Activated CD8-positive, alpha-beta T cell treated with anti-CD3 and anti-CD28 coated beads, Interleukin-2, amount 10 ng/mL, durations not matched to agents 7 days and 5 days (primary cell): ENCODE results near the gene PLXND1. TPM values are rescaled to one million over a fixed set of nuclear protein-coding genes. Genes with fewer than 3 reads are reported as not detected.
"Not testable (repeated sequence)": the region's sequence is repeated elsewhere in the genome, so short reads cannot be mapped to it uniquely, and the experiment has no call there.

Experiments used
- ATAC-seq: fragments of 150-1000 bp; cut with Tn5 transposase; one replicate; pipeline ENCODE4 v1.10.0; 2021; ENCODE audit warnings: moderate library complexity
- CTCF ChIA-PET: fragments of 350-600 bp; sonication (Branson Sonifier 250); formaldehyde crosslinking; loops from one replicate; lab custom pipeline; 2021; ENCODE audit warnings: antibody characterized with exemption; lab: Charles Lee
- POLR2A ChIA-PET: fragments of 350-600 bp; sonication (Branson Sonifier 250); formaldehyde crosslinking; loops from one replicate; lab custom pipeline; 2021; ENCODE audit warnings: antibody characterized with exemption; lab: Charles Lee
- DNase-seq: peaks from one replicate; pipeline ENCODE4 v3.0.0-alpha.2; 2020
- H3K27ac Mint-ChIP-seq: one replicate; pipeline ENCODE4 v1.8.0; 2021; ENCODE audit warnings: mild to moderate bottlenecking, mixed read lengths
- H3K27me3 Mint-ChIP-seq: one replicate; pipeline ENCODE4 v1.8.0; 2021; ENCODE audit warnings: low read depth, mixed read lengths
- H3K36me3 Mint-ChIP-seq: one replicate; pipeline ENCODE4 v1.8.0; 2021; ENCODE audit warnings: low read depth, mixed read lengths
- H3K4me1 Mint-ChIP-seq: one replicate; pipeline ENCODE4 v1.8.0; 2021; ENCODE audit warnings: low read depth, mixed read lengths
- H3K4me3 Mint-ChIP-seq: one replicate; pipeline ENCODE4 v1.8.0; 2021; ENCODE audit warnings: mild to moderate bottlenecking, mixed read lengths
- H3K9me3 Mint-ChIP-seq: one replicate; pipeline ENCODE4 v1.8.0; 2022; ENCODE audit warnings: mixed read lengths; ENCODE audit not compliant: insufficient read depth
- total RNA-seq, 2 experiments: library from RNA; stranded (reverse); gene quantifications; one replicate each; pipeline ENCODE4 v1.2.3, GENCODE V29; 2021

Gene PLXND1
- total RNA-seq, 2 experiments from 2014 or later: 3.7 to 4.1 TPM

DNA sequence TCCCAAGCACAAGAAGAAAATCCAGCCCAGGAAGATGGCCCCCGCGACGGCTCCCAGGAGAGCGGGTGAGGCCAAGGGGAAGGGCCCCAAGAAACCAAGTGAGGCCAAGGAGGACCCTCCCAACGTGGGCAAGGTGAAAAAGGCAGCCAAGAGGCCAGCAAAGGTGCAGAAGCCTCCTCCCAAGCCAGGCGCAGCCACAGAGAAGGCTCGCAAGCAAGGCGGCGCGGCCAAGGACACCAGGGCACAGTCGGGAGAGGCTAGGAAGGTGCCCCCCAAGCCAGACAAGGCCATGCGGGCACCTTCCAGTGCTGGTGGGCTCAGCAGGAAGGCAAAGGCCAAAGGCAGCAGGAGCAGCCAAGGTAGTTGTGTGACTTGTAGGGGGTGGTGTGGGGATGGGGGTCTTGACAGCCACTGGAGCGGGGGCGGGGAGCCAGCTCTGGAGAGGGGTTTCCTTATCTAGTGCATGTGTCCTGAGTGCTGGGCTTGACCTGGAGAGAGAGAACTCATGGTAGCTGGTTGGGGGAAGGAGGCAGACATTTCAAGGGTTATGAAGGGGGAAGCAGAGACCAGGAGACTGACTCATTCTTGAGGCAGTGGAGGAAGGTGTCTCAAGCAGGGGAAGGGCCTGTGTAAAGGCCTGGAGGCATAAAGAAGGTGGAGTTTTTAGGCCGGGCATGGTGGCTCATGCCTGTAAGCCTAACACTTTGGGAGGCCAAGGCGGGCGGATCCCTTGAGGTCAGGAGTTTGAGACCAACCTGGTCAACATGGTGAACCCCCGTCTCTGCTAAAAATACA lies 57.3 kb downstream of the PLXND1 start:
- H3K27ac Mint-ChIP-seq: peak overlapping the region; percentile 14
- ChIA-PET POLR2A (no interaction called here), CTCF (no interaction called here)
- H3K4me1 Mint-ChIP-seq: peaks cover 8% of the 10 kb centered on the region
- H3K9me3 Mint-ChIP-seq: no peaks in the 10 kb centered on the region
- no peak overlapping the region for H3K4me3 Mint-ChIP-seq
- no peaks in the 10 kb centered on the region for H3K36me3 Mint-ChIP-seq
- ATAC-seq (no peak), DNase-seq (no peak)
- peaks cover 11% of the 10 kb centered on the region for H3K27me3 Mint-ChIP-seq

DNA sequence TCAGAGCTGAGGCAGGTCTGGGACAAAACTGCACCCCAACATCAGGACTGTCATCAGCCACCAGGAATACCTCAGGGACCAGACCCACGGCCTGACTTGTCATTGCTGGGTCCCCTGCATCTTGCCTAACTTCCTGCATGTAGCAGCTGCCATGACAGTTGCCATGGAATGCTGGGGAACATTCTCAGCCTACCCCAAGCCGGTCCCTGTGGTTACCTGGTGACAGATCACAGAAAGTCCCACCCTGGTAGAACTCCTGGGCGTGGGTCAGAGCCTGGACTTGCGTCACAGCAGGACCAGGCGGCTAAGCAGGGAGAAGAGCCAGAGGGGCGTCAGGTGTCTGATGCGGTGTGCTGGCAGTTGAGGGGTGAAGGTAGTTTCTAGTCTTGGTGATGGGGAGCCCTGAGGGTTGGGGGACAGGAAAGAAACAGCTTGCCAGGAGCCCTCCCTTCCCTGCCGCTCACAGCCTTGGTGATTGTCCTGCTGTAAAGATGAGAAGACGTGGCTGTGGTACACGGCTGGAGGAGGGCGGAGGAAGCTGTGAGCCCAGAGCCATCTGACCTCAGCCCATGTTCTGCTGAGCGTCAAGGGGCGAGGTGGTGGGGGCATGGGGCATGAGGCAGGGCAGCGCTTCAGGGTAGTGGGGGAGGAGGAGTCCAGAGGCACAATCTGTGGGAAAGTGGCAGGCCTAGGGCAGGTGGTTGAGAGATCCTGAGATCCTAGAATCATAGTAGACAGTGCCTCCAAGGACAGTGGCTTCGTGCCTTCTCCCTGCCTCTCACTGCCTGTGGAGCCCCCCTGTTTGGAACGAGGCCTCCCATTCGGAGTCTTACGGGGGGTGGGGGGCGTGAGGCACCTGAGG lies 58.1 kb downstream of the PLXND1 start:
- CTCF ChIA-PET: no interaction called here
- POLR2A ChIA-PET: no interaction called here
- Mint-ChIP-seq H3K36me3 (no peaks in the 10 kb centered on the region), H3K4me3 (no peak overlapping the region), H3K27me3 (peaks cover 8% of the 10 kb centered on the region), H3K27ac (no peak overlapping the region), H3K4me1 (no peaks in the 10 kb centered on the region), H3K9me3 (no peaks in the 10 kb centered on the region)
- DNase-seq (no peak), ATAC-seq (no peak)

DNA sequence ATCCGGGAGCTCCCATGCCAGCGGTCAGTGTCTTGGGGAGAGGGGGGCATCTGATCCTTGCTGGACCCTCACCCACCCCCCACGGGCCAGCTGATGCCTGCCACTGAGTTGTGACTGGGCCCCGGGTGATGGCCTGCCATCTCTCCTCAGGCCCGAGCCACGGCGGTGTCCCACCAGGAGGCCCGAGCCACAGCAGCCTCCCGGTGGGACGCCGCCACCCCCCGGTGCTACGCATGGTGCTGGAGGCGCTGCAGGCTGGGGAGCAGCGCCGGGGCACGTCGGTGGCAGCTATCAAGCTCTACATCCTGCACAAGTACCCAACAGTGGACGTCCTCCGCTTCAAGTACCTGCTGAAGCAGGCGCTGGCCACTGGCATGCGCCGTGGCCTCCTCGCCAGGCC lies 59.2 kb downstream of the PLXND1 start:
- Mint-ChIP-seq H3K27me3 (peaks cover 3% of the 10 kb centered on the region), H3K4me1 (no peaks in the 10 kb centered on the region), H3K4me3 (no peak overlapping the region), H3K36me3 (no peaks in the 10 kb centered on the region), H3K9me3 (no peaks in the 10 kb centered on the region), H3K27ac (no peak overlapping the region)
- POLR2A ChIA-PET: no interaction called here
- ATAC-seq: no peak
- CTCF ChIA-PET: no interaction called here
- DNase-seq: no peak

DNA sequence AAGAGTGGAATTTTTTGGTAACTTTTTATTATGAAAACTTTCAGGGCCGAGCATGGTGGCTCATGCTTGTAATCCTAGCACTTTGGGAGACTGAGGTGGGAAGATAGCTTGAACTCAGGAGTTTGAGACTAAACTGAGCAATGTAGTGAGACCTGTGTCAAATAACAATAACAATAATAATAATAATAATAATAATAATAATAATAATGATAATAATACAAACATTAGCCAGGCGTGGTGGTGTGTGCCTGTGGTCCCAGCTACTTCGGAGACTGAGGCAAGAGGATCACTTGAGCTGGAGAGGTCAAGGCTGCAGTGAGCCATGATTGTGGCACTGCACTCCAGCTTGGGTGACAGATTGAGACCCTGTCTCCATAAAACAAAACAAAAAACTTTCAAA lies 60.5 kb downstream of the PLXND1 start:
- H3K36me3 Mint-ChIP-seq, H3K4me1 Mint-ChIP-seq, H3K4me3 Mint-ChIP-seq, CTCF ChIA-PET, ATAC-seq, H3K9me3 Mint-ChIP-seq, DNase-seq, H3K27me3 Mint-ChIP-seq, H3K27ac Mint-ChIP-seq: not testable (repeated sequence)
- POLR2A ChIA-PET: interaction anchor here (0.7 kb wide), 1 partner anchor 175 kb away, joined by 3 read pairs; no protein-coding TSS in a partner anchor

DNA sequence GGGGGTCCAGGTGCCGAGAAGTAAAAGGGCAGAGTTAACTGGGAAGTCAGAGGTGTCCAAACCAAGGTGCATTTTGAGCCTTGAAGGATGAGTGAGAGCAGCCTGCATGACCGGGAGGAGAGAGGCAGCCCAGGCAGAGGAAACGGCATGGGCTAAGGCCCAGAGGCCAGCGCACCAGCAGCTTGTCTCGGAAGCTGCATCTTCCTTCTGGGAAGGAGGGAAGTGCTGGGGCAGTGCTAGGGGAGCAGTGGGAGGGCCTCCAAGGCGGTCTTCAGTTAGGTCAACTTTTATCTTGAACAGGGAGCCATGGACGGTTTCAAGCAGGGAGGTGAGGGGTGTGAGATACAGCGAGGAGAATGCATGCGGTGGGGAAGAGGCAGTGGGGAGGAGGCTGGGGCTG lies 62.5 kb downstream of the PLXND1 start:
- H3K27me3 Mint-ChIP-seq: no peaks in the 10 kb centered on the region
- H3K9me3 Mint-ChIP-seq: no peaks in the 10 kb centered on the region
- no peak for ATAC-seq
- no peak overlapping the region for H3K27ac Mint-ChIP-seq
- POLR2A ChIA-PET: no interaction called here
- H3K4me3 Mint-ChIP-seq: no peak overlapping the region
- H3K36me3 Mint-ChIP-seq: no peaks in the 10 kb centered on the region
- DNase-seq: no peak
- CTCF ChIA-PET: no interaction called here
- H3K4me1 Mint-ChIP-seq: no peaks in the 10 kb centered on the region

DNA sequence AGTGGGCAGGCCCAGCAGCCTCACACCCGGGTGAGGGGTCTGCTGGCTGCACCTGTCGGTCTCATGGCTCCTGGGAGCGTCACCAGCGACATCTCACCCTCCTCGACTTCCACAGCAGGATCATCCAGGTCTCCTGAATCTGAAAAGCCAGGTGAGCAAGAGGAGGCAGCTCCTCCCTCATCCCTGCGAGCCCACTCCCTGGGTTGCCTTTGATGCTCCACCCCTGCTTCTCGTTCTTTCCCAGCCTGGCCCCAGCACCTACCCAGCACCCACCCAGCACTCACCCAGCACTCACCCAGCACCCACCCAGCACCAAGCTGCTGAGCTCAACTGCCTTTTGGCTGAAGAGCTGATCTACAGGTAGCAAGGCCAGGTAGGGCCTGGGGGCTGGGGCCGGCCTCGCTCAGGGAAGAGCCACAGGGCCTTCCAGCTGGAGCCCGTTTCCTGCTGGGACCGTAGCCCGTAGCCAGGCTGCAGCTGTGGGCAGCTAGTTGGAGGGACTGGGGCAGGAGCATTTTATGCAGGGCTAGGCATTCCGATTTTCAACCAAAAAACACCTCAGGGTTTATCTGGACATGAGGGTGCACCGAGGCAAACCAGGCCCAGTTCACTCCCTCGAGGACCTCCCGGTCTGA lies 63.2 kb downstream of the PLXND1 start, which contains the start of gene H1-8:
Gene H1-8 (plus strand): TSS at position 20 of the 635 bp plus-strand sequence. CDS start 44 bp downstream, at position 64.
- H3K4me3 Mint-ChIP-seq: no peak within 1 kb of the TSS
- DNase-seq (no peak), ATAC-seq (no peak)
- no peaks in the 10 kb centered on the region for H3K9me3 Mint-ChIP-seq
- H3K36me3 Mint-ChIP-seq: no peaks in the 10 kb centered on the region
- ChIA-PET POLR2A (no interaction called here), CTCF (no interaction called here)
- H3K27me3 Mint-ChIP-seq: no peaks in the 10 kb centered on the region
- H3K27ac Mint-ChIP-seq: no peak within 1 kb of the TSS
- no peaks in the 10 kb centered on the region for H3K4me1 Mint-ChIP-seq

DNA sequence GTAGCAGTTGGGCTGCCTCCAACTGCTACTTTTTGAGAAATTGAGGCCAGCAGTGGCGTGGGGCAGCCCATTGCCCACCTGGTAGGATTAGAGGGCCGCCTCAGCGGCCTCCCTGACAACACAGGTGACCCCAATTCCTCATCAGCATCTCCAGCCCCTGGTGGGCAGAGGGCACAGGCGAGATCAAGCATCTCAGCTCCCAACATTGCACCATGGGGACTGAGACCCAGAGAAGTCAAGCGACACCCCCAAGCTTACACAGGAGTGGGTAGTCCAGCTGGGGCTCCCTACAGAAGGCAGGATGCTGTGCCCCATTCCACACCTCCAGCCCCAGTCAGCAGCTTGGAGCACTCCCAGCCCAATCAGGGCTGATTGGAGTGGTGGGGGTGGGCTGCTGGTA lies 63.7 kb downstream of the PLXND1 start:
- CTCF ChIA-PET: no interaction called here
- H3K27me3 Mint-ChIP-seq: peaks cover 3% of the 10 kb centered on the region

DNA sequence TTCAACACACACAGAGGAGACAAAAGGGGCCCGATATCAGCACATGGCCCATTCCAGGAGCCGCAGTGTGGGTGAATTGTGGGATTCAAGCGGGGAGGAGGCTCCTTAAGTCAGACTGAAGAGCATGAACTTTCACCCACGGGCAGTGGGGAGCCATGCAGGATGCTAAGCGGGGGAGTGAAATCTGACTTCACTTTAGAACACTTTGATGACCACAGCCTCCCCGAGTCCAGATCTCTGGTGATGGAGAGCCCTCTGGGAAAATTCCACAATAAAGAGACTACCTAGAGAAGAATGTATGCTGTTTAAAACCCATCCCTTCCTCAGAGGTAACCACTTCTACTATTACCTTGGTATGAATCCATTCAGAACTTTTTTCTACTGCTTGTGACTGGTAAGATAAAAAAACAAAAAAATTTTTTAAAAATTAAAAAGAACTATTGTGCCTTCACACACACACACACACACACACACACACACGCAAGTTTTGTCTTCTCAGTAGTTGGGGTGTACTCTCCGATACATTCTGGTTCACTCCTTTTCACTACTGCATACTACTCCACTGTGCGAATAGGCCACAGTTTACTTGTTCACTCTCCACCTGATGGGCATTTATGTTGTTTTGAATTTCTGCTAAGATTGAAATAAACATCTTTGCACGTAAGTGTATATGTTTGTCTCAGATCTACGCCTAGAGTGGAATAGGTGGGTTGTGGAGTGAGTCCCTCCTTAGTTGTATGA lies 65.5 kb downstream of the PLXND1 start:
- Mint-ChIP-seq H3K4me1 (no peaks in the 10 kb centered on the region), H3K36me3 (no peaks in the 10 kb centered on the region), H3K4me3 (no peak overlapping the region), H3K9me3 (no peaks in the 10 kb centered on the region), H3K27me3 (peaks cover 6% of the 10 kb centered on the region), H3K27ac (no peak overlapping the region)
- DNase-seq (no peak), ATAC-seq (no peak)
- POLR2A ChIA-PET: no interaction called here
- CTCF ChIA-PET: no interaction called here

More for the DNA sequence above, 63.7 kb downstream of the PLXND1 start:
- Mint-ChIP-seq H3K4me3 (no peak overlapping the region), H3K36me3 (no peaks in the 10 kb centered on the region), H3K9me3 (no peaks in the 10 kb centered on the region), H3K27ac (no peak overlapping the region), H3K4me1 (no peaks in the 10 kb centered on the region)
- POLR2A ChIA-PET: no interaction called here
- no peak for ATAC-seq
- DNase-seq: no peak

DNA sequence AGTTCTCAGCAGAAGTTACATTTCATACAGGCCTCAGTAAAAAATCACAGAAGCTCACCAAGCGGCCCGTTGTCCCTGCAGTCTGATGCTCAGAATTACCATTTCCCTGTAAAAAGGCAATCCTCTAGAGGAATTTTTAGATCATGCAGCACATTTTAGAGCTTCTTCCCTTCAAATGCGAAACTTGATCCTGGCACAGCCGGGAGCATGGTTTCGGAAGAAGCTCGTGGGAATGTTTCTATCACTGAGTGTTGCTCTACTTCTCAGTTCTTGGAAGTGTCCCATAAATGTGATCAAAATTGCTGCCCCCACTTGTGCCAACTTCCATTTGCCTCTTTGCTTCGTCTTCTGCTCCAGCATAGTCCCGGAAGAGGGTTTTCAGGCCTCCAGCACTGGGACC lies 67.3 kb downstream of the PLXND1 start:
- POLR2A ChIA-PET: no interaction called here
- Mint-ChIP-seq H3K36me3 (no peaks in the 10 kb centered on the region), H3K27ac (no peak overlapping the region), H3K27me3 (peaks cover 6% of the 10 kb centered on the region), H3K9me3 (no peaks in the 10 kb centered on the region), H3K4me3 (no peak overlapping the region), H3K4me1 (no peaks in the 10 kb centered on the region)
- ATAC-seq (no peak), DNase-seq (no peak)
- CTCF ChIA-PET: no interaction called here

DNA sequence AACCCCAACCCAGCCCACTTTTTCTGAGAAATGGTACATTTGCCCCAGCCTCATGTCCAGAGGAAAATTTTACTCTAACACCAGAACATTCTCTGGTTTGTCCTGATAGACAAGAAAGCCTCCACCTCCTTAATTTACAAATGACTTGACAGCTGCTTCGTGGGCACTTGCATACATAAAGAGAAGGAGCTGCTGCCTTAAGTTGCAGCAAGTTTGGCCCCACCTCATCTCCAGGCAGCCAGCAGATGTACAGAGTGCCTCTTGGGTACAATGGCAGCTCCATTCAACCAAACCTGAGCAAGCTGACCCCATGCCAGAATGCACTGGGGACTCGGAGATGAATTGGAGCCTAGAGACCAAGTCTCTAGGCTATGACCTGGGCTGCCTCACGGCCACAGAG lies 69.7 kb downstream of the PLXND1 start:
- ChIA-PET POLR2A (no interaction called here), CTCF (interaction anchor here (1.2 kb wide), 1 partner anchor 18 kb away, joined by 3 read pairs; no protein-coding TSS in a partner anchor)
- H3K4me3 Mint-ChIP-seq: no peak overlapping the region
- DNase-seq (no peak), ATAC-seq (no peak)
- no peaks in the 10 kb centered on the region for H3K9me3 Mint-ChIP-seq
- H3K36me3 Mint-ChIP-seq: no peaks in the 10 kb centered on the region
- peaks cover 6% of the 10 kb centered on the region for H3K27me3 Mint-ChIP-seq
- no peak overlapping the region for H3K27ac Mint-ChIP-seq
- H3K4me1 Mint-ChIP-seq: no peaks in the 10 kb centered on the region

DNA sequence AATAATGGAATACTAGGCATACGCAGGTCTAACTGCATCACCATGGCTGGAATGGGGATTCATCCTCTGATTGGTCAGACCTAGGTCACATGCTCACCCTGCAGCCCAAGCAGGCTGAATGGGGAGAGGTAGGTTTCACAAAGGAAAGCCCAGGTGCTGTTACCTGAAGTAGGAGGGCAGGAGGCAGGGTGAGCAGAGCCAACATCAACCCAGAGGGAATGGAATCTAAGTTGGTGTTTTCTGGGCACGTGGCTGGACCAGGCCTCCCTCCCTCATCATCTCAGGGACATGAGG lies 70.2 kb downstream of the PLXND1 start:
- no peak for ATAC-seq

More for the DNA sequence above, 70.2 kb downstream of the PLXND1 start:
- Mint-ChIP-seq H3K4me1 (no peaks in the 10 kb centered on the region), H3K9me3 (no peaks in the 10 kb centered on the region), H3K36me3 (no peaks in the 10 kb centered on the region), H3K27ac (no peak overlapping the region), H3K4me3 (no peak overlapping the region), H3K27me3 (peaks cover 6% of the 10 kb centered on the region)
- DNase-seq: no peak
- POLR2A ChIA-PET: no interaction called here
- CTCF ChIA-PET: no interaction called here
